NOMO-1 treated with dmso at 0.1 percent for 144 hours (cell line): ENCODE results near the gene RBMS2.
A peak's percentile ranks its signal among the peaks of the same experiment; 100 is the strongest.

Source experiments
- DNase-seq: peaks from one replicate; lab custom pipeline; 2025; ENCODE audit not compliant: unreplicated experiment; lab: John Stamatoyannopoulos, UW

RBMS2 gene

GRCh38 chr12:56629459-56630179 is 108.0 kb downstream of the RBMS2 start:
- no peak for DNase-seq

GRCh38 chr12:56630180-56630632 is 108.6 kb downstream of the RBMS2 start, which contains the start of gene BAZ2A:
Gene BAZ2A (minus strand): TSS chr12:56630326. CDS start chr12:56617530, 12,796 bp downstream.
- peak; percentile 82 for DNase-seq

GRCh38 chr12:56631790-56632700 is 110.4 kb downstream of the RBMS2 start:
- peak; percentile 36 for DNase-seq

GRCh38 chr12:56632701-56633467 is 111.3 kb downstream of the RBMS2 start:
- DNase-seq, result no peak

GRCh38 chr12:56633468-56634241 is 112.0 kb downstream of the RBMS2 start:
- DNase-seq, result no peak

- no peak for DNase-seq
These were observed 112.7 kb downstream of the RBMS2 start for GRCh38 chr12:56634242-56634836.

GRCh38 chr12:56634837-56635791 is 113.5 kb downstream of the RBMS2 start:
- DNase-seq, result peak; percentile 54

GRCh38 chr12:56635806-56636674 is 114.4 kb downstream of the RBMS2 start:
- DNase-seq, result peak; percentile 82

GRCh38 chr12:56636675-56637540 is 115.3 kb downstream of the RBMS2 start:
- DNase-seq, result peak; percentile 92

- no peak for DNase-seq
These were observed 116.0 kb downstream of the RBMS2 start for GRCh38 chr12:56637621-56638020.

- DNase-seq, result no peak
These were observed 119.6 kb downstream of the RBMS2 start for GRCh38 chr12:56641219-56641618.

- DNase-seq, result no peak
These were observed 123.0 kb downstream of the RBMS2 start for GRCh38 chr12:56644654-56645053.

- no peak for DNase-seq
These were observed 123.6 kb downstream of the RBMS2 start for GRCh38 chr12:56645201-56645716.
